NCI-H1048 (cell line): Measurements from ENCODE around the gene SEMA4A.
"Not testable (repeated sequence)": the region's sequence is repeated elsewhere in the genome, so short reads cannot be mapped to it uniquely, and the experiment has no call there.

Experiments
- DNase-seq: peaks from one replicate; lab custom pipeline; 2025; lab: John Stamatoyannopoulos, UW

The SEMA4A gene

GRCh38 chr1:156160000-156160742 is 6.8 kb downstream of the SEMA4A start:
- no peak for DNase-seq

GRCh38 chr1:156160743-156161171 is 7.4 kb downstream of the SEMA4A start:
- no peak for DNase-seq

DNA sequence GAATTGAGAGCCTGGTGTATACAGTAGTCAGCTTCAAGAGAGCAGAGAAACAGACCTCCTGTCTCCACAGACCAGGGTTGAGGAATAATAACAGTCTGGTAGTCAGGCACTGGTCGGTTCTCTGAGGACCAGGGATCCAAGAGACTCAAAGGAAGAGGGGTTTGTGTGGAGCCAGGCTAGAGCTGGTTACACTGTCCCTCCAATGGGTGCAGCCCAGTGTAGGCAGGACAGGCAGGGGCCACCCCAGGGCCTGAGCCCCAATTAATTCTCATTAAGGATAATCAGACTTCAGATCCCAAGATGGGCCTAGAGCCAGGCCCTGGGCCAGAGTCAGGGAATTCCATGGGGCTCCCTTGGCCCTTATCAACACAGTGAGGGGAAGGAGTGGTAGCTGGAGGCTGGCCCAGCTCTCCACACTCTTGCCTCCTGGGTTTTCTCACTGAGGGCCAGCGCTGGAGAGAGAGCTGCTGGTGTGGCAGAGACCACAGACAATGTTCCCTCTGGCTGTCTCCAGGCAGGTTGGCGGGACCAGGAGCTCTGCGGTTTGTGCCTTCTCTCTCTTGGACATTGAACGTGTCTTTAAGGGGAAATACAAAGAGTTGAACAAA is 9.1 kb downstream of the SEMA4A start:
- DNase-seq: no peak

- no peak for DNase-seq
These were observed 10.3 kb downstream of the SEMA4A start for GRCh38 chr1:156163712-156164111.

GRCh38 chr1:156164125-156164831 is 10.9 kb downstream of the SEMA4A start:
- DNase-seq: no peak

GRCh38 chr1:156165083-156165482 is 11.7 kb downstream of the SEMA4A start:
- DNase-seq: no peak

DNA sequence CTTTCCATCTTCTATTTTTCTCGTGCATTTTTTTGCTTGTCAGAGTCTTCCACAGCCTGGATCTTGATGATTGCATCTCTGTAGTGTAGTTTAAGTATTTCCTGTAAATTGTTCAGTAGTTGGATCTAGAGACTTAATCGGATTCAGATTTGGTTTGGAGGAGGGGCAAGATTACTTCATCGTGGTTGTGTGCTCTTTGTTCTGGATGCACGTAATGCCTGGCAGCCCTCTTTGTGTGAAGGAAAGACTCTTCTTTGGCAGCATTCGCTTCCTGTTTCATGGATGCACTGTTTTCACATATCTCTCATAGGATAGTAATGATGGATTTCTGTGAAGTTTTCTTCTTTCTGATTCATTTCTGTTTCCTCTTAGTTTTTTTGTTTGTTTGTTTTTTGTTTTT is 14.2 kb downstream of the SEMA4A start:
- no peak for DNase-seq

GRCh38 chr1:156172696-156173470 is 19.5 kb downstream of the SEMA4A start:
- DNase-seq: no peak

- DNase-seq: no peak
These were observed 23.3 kb downstream of the SEMA4A start for GRCh38 chr1:156176610-156177210.

DNA sequence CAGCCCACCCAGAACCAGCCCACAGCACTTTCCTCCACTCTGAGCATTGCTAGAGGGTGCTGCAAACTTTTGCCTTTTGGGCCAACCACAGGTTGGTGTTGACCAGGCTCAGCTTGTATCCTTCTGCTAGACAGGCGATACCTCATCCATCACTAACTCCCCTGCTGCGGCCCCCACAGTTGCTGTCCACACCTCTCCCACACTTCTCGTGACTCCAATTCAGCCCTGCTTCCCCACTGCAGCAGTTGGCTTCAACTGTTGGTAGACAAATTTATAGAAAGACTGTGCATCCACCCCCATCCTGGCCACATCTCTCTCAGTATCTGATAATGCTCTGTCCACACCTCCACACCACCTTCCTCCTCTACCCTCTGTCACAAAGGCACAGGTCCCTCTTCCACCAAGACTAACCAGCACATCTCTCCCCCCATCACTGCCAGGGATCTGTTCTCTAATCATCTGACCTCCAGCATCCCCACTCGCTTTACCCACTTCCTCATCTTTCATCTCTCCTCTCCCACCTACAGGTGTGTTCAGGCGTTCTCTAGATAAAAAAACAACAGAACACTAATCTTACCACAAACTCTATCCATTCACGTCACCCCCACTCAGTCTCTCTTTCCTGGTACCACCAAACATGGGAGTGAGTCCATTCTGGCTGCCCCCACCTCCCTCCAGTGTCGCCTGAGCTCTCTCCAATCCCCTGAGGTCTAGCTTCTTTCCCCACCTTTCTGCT is 24.7 kb downstream of the SEMA4A start:
- DNase-seq: no peak

GRCh38 chr1:156180471-156180870 is 27.1 kb downstream of the SEMA4A start:
- no peak for DNase-seq

GRCh38 chr1:156181391-156181924 is 28.1 kb downstream of the SEMA4A start:
- DNase-seq: not testable (repeated sequence)

DNA sequence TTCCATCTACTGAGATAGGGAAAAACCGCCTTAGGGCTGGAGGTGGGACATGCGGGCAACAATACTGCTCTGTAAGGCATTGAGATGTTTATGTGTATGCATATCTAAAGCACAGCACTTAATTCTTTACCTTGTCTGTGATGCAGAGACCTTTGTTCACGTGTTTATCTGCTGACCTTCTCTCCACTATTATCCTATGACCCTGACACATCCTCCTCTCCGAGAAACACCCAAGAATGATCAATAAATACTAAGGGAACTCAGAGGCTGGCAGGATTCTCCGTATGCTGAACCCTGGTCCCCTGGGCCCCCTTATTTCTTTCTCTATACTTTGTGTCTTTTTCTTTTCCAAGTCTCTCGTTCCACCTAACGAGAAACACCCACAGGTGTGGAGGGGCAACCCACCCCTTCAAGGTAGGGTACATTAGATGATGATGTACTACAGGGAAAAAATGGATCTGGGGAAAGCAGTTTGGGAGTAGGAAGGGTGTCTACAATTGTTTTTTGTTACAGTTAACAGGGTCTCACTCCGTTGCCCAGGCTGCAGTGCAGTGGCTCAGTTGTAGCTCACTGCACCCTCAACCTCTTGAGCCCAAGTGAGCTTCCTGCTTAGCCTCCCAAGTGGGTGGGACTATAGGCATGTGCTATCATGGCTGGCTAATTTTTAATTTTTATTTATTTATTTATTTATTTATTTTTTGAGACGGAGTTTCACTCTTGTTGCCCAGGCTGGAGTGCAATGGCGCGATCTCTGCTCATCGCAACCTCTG is 28.8 kb downstream of the SEMA4A start:
- not testable (repeated sequence) for DNase-seq

DNA sequence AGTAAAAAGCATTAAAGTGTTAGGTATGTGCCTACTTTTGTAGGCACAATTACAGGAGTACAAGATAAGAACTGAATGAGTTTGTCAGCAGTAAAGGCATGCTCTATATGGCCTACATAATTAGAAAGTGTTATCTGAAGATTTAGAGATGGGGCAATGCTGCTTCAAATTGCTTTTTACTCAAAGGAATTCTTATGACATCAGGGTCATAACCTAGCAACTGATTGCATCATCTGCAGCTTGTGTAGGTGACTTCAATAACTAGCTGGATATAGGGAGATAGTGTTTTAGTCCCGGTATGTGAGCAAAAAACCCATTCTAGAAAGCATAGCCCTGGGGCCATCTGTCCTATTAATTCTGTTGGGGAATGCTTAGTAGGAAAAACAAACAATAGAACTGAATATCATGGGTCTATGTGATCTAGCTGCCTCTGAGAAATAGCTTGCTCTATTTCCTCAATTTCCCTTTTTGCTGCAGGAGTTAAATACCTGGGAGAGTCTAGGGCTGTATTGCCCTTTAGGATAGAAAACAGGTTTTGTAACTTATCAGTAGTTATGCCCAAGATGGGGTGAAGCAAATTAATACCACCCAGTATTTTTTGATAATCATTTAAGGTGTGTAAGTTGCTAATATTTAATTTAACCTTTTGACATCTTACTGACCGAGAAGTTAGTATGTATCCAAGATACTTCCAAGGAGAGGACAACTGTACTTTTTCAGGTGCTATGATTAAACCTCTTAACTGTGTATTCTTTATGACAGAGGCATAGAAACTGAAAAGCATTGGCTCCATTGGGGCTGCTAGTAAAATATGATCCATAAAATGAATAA is 33.2 kb downstream of the SEMA4A start:
- not testable (repeated sequence) for DNase-seq

DNA sequence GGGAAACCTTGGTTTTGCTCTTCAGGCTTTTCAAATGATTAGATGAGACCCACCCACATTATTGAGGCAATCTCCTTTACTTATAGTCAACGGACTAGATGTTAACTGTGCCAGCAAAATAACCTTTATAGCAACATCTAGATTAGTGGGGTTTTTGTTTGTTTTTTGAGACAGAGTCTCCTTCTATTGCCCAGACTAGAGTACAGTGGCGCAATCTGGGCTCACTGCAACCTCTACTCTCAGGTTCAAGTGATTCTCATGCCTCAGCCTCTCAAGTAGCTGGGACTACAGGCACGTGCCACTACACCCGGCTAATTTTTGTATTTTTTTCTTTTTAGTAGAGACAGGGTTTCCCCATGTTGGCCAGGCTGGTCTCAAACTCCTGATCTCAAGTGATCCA is 36.9 kb downstream of the SEMA4A start:
- DNase-seq: not testable (repeated sequence)

DNA sequence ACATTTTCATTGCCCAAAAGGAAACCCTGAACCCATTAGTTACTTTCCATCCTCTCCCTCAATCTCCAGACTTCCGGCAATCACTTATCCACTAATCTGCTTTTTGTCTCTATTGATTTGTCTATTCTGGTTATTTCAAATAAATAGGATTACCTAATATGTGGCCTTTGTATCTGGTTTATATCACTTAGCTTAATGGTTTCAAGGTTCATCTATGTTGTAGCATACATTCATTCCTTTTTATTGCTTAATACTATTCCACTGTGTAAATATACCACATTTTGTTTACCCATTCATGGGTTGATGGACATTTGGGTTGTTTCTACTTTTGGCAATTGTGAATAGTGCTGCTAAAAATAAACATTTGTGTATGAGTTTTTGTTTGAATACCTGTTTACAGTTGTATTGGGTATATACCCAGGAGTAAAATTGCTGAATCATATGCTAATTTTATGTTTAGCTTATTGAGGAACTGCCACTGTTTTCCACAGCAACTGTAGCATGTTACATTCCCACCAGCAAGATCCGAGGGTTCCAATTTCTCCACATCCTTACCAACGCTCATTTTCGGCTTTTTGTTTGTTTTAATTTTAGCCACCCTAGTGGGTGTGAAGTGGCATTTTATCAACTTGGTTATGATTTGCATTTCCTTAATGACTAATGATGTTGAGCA is 38.0 kb downstream of the SEMA4A start:
- no peak for DNase-seq

DNA sequence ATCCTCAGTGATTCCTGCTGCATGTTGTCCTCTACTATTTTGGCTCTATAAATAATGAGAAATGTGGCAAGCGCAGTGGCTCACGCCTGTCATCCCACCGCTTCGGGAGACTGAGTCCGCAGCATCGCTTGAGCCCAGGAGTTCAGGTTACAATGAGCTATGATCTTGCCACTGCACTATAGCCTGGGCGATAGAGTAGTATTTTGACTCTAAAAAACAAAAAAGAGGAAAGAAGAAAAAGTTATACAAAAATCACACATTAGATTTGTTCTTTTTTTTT is 39.8 kb downstream of the SEMA4A start:
- DNase-seq: no peak

DNA sequence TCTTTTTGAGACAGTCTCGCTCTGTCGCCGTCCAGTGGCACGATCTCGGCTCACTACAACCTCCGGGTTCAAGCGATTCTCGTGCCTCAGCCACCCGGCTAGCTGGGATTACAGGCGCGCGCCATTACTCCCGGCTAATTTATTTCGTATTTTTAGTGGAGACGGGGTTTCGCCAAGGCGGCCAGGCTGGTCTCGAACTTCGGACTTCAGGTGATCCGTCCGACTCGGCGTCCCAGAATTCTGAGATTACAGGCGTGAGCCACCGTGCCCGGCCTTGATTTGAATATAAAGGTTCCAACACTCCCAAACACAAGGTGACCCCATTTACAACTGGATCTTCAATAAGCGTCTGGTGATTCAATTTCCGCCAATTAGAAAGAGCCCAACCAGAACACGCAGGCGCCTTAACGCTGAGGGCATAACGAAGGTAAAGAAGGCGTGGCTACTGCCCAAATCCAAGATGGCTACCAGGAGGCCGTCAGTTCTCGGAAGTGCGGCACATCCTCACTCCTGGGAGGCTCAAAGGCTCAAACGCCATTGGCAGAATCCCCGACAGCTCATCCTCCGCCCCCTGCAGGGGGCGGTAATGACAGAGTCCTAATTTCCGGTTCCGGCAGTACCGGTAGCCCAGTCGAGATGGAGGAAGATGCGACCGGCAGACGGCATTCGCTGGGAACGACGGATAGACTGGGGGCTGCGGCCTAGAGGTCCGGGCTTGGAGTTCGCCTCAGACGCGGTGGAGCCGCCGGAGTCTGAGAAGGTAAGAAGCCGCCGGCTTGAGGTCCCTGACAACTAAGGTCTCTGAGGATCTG is 40.3 kb downstream of the SEMA4A start, which contains the start of gene SLC25A44:
Gene SLC25A44, plus strand, starts transcription at position 617 of the 812 bp plus-strand sequence. CDS start 5,744 bp downstream, outside the sequence.
- peak; percentile 100 for DNase-seq
